Activated naive CD8-positive, alpha-beta T cell treated with anti-CD3 and anti-CD28 coated beads, Interleukin-2, amount 10 ng/mL, durations not matched to agents 7 days and 5 days (primary cell): ENCODE data around the gene MIOX. TPM values are rescaled to one million over a fixed set of nuclear protein-coding genes. Genes with fewer than 3 reads are reported as not detected.

Experiments used
- ATAC-seq: fragments of 150-1000 bp; cut with Tn5 transposase; one replicate; pipeline ENCODE4 v1.10.0; 2021; ENCODE audit warnings: low read depth, moderate library complexity
- POLR2A ChIA-PET: fragments of 350-600 bp; sonication (Branson Sonifier 250); formaldehyde crosslinking; loops from one replicate; lab custom pipeline; 2021; ENCODE audit warnings: antibody characterized with exemption; lab: Charles Lee
- DNase-seq: peaks from one replicate; pipeline ENCODE4 v3.0.0; 2021
- H3K27ac Mint-ChIP-seq: one replicate; pipeline ENCODE4 v1.8.0; 2022; ENCODE audit warnings: mild to moderate bottlenecking, mixed read lengths
- H3K27me3 Mint-ChIP-seq: one replicate; pipeline ENCODE4 v1.8.0; 2022; ENCODE audit warnings: mild to moderate bottlenecking, moderate library complexity, mixed read lengths
- H3K36me3 Mint-ChIP-seq: one replicate; pipeline ENCODE4 v1.8.0; 2021; ENCODE audit warnings: mild to moderate bottlenecking, mixed read lengths
- H3K4me1 Mint-ChIP-seq: one replicate; pipeline ENCODE4 v1.8.0; 2021; ENCODE audit warnings: mixed read lengths
- H3K4me3 Mint-ChIP-seq: one replicate; pipeline ENCODE4 v1.8.0; 2022; ENCODE audit warnings: mild to moderate bottlenecking, moderate library complexity, mixed read lengths
- H3K9me3 Mint-ChIP-seq: one replicate; pipeline ENCODE4 v1.8.0; 2021; ENCODE audit warnings: mixed read lengths
- total RNA-seq, 2 experiments: library from RNA; stranded (reverse); gene quantifications; one replicate each; pipeline ENCODE4 v1.2.3, GENCODE V29; 2021

Gene MIOX
- total RNA-seq, 2 experiments from 2014 or later = not detected

DNA sequence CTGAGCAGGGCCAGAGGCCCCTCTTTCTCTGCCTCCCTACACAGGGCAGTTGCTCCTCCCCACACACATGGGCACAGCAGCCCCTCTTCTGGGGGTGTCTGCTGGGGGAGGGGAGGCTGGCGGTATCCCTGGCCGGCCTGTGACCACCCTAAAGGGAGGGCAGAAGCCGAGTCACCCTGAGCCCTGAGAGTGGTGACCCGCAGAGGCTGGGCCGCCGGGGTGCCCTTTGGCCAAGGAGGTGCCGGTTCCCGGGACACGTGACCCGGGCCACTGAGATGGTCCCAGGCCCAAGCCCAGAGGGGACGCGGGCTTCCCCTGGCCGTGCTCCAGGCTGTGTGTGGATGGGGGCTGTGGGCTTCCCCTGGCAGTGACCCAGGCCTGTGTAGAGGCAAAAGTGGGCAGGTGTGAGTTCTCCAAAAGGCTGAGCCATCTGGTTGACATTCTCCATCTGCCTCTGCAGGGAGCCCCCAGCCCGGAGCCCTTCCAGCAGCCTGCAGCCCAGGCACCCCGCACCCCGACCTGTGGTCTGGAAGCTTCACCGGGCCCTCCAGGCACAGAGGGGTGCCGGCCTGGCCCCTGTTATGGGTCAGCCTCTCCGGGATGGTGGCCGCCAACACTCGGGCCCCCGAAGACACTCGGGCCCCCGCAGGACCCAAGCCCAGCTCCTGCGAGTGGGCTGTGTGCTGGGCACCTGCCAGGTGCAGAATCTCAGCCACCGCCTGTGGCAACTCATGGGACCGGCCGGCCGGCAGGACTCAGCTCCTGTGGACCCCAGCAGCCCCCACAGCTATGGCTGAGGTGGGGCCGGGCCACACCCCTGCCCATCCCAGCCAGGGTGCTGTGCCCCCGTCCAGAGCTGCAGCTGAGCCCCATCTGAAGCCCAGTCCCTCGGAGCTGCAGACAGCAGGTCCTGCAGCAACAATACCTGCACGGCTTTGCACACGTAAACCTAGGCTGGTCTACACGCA, 4.3 kb upstream of the MIOX start:
- Mint-ChIP-seq H3K36me3 (no peaks in the 10 kb centered on the region), H3K4me1 (peaks cover 7% of the 10 kb centered on the region), H3K27me3 (peaks cover 13% of the 10 kb centered on the region), H3K9me3 (no peaks in the 10 kb centered on the region), H3K27ac (peak overlapping the region; percentile 69), H3K4me3 (peak overlapping the region; percentile 83)
- POLR2A ChIA-PET = interaction anchor here (0.7 to 3.2 kb wide), 5 partner anchors 9 to 43 kb away, joined by 3 to 10 read pairs (median 3); partner anchors contain the start of genes LMF2, NCAPH2 and SCO2
- ATAC-seq (no peak), DNase-seq (no peak)

- Mint-ChIP-seq H3K4me3 (no peak overlapping the region), H3K9me3 (no peaks in the 10 kb centered on the region), H3K27ac (no peak overlapping the region), H3K4me1 (peaks cover 7% of the 10 kb centered on the region), H3K36me3 (no peaks in the 10 kb centered on the region), H3K27me3 (peaks cover 13% of the 10 kb centered on the region)
- DNase-seq (no peak), ATAC-seq (no peak)
- POLR2A ChIA-PET = interaction anchor here (1.0 to 1.3 kb wide), 2 partner anchors 13 to 25 kb away, joined by 3 to 6 read pairs; partner anchors contain the start of genes LMF2 and NCAPH2
Measured at GRCh38 chr22:50483106-50483505, 3.6 kb upstream of the MIOX start.

GRCh38 chr22:50483556-50483955, 3.1 kb upstream of the MIOX start:
- POLR2A ChIA-PET = interaction anchor here (1.0 to 1.3 kb wide), 2 partner anchors 14 to 24 kb away, joined by 3 to 6 read pairs; partner anchors contain the start of genes LMF2 and NCAPH2
- DNase-seq = no peak
- no peaks in the 10 kb centered on the region for H3K36me3 Mint-ChIP-seq
- H3K27me3 Mint-ChIP-seq = peaks cover 13% of the 10 kb centered on the region
- H3K9me3 Mint-ChIP-seq = no peaks in the 10 kb centered on the region
- H3K4me1 Mint-ChIP-seq = peaks cover 6% of the 10 kb centered on the region
- H3K27ac Mint-ChIP-seq = no peak overlapping the region
- ATAC-seq = no peak
- H3K4me3 Mint-ChIP-seq = no peak overlapping the region

DNA sequence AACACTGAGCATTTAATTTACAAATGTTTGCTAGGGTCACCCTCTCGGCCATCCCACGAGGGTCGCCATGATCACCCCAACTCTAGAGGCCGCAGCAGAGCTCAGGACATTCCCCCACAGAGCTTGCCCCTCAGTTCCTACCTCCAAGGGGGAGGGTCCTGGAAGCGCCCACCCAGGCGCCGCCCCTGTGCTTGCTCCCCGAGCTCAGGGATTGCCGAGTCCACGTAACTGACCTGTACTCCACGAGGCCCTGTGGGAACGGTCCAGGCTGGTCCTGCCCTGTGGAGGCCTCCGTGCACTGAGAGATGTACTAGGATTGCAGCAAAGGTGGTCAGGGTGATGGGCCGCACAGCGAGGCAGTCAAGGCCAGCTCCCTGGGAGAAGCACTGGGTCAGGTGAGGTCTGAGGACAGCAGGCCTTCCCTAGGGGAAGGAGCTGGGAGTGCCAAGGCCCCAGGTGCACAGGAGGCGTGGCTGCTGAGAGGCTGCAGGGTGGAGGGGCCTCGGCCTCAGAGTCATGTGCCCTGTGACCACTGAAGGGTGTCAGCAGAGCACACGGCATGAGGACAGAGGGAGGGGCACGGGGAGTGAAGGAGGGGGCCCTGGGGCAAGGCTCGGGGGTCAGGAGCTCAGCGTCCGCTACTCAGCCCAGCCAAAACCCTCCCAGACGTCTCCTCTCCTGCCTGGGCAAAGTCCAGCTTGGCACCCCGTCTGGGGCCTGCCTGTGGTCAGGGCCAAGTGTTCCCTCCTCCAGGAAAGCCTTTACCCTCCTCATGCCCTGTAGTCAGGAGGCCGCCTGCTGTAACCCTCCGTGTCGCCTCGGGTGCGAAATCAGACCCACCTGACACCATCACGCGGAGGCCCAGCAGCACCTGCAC, 2.4 kb upstream of the MIOX start:
- POLR2A ChIA-PET = interaction anchor here (1.0 to 1.3 kb wide), 2 partner anchors 14 to 28 kb away, joined by 3 to 6 read pairs; no protein-coding TSS in a partner anchor
- peaks cover 11% of the 10 kb centered on the region for H3K27me3 Mint-ChIP-seq
- H3K4me3 Mint-ChIP-seq = no peak overlapping the region

DNA sequence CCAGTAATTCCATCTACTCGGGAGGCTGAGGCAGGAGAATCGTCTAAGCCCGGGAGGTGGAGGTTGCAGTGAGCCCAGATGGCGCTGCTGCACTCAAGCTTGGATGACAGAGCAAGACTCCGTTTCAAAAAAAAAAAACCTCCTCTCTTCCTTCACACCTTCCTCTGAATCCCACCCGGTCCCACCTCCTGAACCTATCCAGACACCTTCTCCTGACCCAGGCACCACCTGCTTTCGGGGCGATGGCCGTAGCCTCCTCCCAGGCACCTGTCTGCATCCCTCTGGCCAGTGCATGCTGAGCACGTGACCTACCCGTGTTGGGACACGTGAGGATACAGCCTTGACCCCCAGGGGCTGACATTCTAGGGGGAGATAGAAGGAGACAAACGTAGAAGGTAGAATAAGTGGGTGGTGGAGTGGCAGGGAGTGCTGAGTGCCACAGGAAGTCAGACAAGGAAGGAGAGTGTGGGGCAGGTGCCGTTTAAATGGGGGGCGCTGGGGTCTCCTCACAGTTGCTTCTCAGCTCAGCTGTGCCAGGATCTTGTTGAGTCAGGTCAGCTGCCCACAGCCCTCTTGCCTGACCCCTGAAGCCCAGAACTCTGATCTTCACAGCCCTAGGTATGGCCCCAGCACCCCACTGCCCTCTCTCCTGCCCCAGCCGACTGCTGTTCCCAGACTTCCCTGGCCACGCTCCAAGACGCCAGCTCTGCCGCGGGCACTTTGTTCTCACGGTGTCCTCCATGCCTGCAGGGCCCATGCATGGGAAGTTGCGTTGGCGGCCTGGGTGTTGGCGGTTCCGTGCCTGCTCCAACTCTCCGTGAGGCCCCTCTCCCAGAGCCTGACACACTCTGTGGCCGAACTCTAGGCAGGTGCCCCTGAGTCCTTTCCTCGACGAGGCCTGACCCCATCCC, 1.2 kb upstream of the MIOX start:
- ATAC-seq (no peak), DNase-seq (no peak)
- Mint-ChIP-seq H3K27ac (no peak overlapping the region), H3K27me3 (peaks cover 3% of the 10 kb centered on the region), H3K4me1 (peaks cover 5% of the 10 kb centered on the region), H3K4me3 (no peak overlapping the region), H3K9me3 (no peaks in the 10 kb centered on the region), H3K36me3 (no peaks in the 10 kb centered on the region)
- POLR2A ChIA-PET = interaction anchor here (0.9 to 1.0 kb wide), 2 partner anchors 15 to 29 kb away, joined by 3 read pairs; no protein-coding TSS in a partner anchor

More for the DNA sequence above, 2.4 kb upstream of the MIOX start:
- peaks cover 6% of the 10 kb centered on the region for H3K4me1 Mint-ChIP-seq
- H3K27ac Mint-ChIP-seq = no peak overlapping the region
- no peaks in the 10 kb centered on the region for H3K9me3 Mint-ChIP-seq
- DNase-seq = no peak
- ATAC-seq = no peak
- H3K36me3 Mint-ChIP-seq = no peaks in the 10 kb centered on the region

DNA sequence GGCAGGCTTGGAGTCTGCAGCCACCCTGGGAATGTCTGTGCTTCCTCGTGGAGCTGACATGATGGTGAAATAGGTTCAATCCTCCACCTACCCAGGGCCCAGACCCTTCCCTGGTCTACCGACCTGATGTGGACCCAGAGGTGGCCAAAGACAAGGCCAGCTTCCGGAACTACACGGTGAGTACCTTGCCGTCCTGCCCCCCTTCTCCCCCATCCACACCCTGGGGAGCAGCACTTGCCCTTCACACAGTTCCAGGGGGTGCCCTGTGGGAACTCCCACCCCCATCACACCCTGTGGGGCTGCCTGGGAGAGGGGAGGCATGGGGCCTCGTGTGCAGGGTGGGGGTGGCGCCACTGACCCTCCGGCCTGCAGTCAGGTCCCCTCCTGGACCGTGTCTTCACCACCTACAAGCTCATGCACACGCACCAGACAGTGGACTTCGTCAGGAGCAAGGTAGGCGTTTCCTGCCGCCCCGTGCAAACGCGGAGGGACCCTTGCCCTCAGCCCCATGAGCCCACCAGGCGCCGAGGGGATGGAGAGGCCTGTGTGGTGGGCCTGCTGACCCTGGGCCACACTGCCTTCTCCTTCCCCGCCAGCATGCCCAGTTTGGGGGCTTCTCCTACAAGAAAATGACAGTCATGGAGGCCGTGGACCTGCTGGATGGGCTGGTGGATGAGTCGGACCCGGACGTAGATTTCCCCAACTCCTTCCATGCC, 789 bp downstream of the MIOX start:
- no peaks in the 10 kb centered on the region for H3K9me3 Mint-ChIP-seq
- H3K4me1 Mint-ChIP-seq = peaks cover 10% of the 10 kb centered on the region
- no peaks in the 10 kb centered on the region for H3K36me3 Mint-ChIP-seq
- H3K27ac Mint-ChIP-seq = no peak overlapping the region
- POLR2A ChIA-PET = no interaction called here
- H3K27me3 Mint-ChIP-seq = no peaks in the 10 kb centered on the region
- H3K4me3 Mint-ChIP-seq = no peak overlapping the region
- no peak for ATAC-seq
- DNase-seq = no peak

- DNase-seq (no peak), ATAC-seq (no peak)
- POLR2A ChIA-PET = no interaction called here
- peaks cover 10% of the 10 kb centered on the region for H3K4me1 Mint-ChIP-seq
- no peak overlapping the region for H3K4me3 Mint-ChIP-seq
- no peaks in the 10 kb centered on the region for H3K27me3 Mint-ChIP-seq
- no peak overlapping the region for H3K27ac Mint-ChIP-seq
- H3K9me3 Mint-ChIP-seq = no peaks in the 10 kb centered on the region
- H3K36me3 Mint-ChIP-seq = no peaks in the 10 kb centered on the region
Measured at GRCh38 chr22:50488006-50488677, 1.5 kb downstream of the MIOX start.

DNA sequence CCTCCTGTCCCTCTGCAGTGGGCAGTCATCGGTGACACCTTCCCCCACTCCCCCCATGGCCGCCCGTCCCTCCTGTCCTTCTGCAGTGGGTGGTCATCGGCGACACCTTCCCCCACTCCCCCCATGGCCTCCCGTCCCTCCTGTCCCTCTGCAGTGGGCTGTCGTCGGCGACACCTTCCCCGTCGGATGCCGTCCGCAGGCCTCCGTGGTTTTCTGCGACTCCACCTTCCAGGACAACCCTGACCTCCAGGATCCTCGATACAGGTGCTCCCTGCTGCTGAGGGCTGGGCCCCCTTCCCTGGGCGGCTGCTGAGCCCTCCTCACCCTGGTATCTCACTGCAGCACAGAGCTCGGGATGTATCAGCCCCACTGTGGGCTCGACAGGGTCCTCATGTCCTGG, 2.2 kb downstream of the MIOX start:
- Mint-ChIP-seq H3K4me1 (peaks cover 10% of the 10 kb centered on the region), H3K9me3 (no peaks in the 10 kb centered on the region), H3K4me3 (no peak overlapping the region), H3K27ac (no peak overlapping the region), H3K36me3 (no peaks in the 10 kb centered on the region), H3K27me3 (no peaks in the 10 kb centered on the region)
- no peak for ATAC-seq
- POLR2A ChIA-PET = no interaction called here
- no peak for DNase-seq

DNA sequence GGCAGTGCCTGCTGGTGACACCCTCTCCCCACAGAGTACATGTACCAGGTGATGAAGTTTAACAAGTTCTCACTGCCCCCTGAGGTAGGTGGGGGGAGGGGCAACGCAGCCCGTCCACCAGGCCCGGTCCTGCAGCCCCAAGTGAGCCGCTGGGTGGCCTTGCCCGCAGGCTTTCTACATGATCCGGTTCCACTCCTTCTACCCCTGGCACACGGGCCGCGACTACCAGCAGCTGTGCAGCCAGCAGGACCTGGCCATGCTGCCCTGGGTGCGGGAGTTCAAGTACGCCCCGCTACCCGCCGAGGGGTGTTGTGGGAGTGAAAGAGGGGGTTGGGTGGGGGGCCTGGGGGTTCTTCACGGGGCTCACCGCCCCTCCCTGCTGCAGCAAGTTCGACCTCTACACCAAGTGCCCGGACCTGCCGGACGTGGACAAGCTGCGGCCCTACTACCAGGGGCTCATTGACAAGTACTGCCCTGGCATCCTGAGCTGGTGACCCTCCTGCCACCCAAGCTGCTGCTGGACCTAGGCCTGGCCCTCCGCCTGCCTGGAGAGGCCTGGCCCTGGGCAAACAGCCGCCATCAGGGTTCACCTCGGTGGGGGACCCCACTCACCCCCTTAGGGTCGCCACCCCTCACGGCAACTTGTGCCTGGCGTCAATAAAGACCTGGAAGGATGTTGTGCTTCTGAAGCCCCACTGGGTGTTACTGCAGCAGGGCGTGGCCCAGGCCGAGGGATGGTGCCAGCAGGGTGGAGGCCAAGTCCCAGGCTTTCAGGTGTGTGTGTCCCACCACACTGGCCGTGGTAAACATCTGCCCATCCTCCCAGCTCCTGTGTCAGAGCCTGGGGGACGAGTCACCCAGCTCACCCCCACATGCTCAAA, 2.9 kb downstream of the MIOX start:
- H3K4me3 Mint-ChIP-seq = no peak overlapping the region
- DNase-seq = no peak
- ATAC-seq = no peak
- H3K27ac Mint-ChIP-seq = no peak overlapping the region
- no peaks in the 10 kb centered on the region for H3K9me3 Mint-ChIP-seq
- no peaks in the 10 kb centered on the region for H3K27me3 Mint-ChIP-seq
- peaks cover 10% of the 10 kb centered on the region for H3K4me1 Mint-ChIP-seq
- H3K36me3 Mint-ChIP-seq = no peaks in the 10 kb centered on the region
- POLR2A ChIA-PET = interaction anchor here (1.0 kb wide), 1 partner anchor 19 kb away, joined by 3 read pairs; no protein-coding TSS in a partner anchor

DNA sequence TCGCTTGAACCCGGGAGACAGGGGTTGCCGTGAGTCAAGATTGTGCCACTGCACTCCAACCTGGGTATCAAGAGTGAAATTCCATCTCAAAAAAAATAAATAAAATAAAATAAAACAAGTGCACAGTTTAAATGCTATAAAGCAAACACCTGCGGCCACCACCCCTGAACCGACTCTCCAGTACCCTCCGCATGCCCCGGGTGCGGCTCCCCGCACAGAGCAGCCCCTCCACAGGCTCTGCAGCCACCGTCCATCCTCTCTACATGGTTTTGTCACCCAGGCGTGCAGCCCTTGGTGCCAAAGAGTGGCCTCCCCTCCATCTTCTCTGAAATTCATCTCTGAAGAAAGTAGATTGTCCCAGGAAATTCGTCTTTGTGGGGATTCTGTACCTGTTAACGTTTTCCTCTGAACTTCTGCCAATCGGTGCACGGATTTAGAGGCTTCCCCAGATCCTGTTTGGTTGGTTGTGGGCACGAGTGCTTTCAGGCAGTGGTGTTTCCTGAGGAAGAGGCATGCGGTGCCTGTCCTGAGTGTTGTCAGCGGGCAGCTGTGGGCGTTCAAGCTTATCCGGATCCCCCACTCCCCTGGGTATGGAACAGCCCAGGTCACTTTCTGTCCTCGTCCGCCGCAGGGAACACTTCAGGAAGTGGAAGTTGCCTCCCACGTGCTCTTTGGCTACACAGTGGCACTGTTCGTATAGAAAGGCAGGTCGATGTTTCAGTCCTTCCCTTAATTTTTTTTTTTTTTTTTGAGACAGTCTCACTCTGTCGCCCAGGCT, 4.1 kb downstream of the MIOX start:
- Mint-ChIP-seq H3K27ac (no peak overlapping the region), H3K9me3 (no peaks in the 10 kb centered on the region), H3K4me3 (peak overlapping the region; percentile 51), H3K27me3 (no peaks in the 10 kb centered on the region), H3K4me1 (peaks cover 9% of the 10 kb centered on the region), H3K36me3 (no peaks in the 10 kb centered on the region)
- ATAC-seq (peak; percentile 51), DNase-seq (no peak)
- POLR2A ChIA-PET = interaction anchor here (1.0 kb wide), 1 partner anchor 20 kb away, joined by 3 read pairs; no protein-coding TSS in a partner anchor
